GM12878 (cell line): Measurements from ENCODE around the gene UBQLN4. TPM values are rescaled to one million over a fixed set of nuclear protein-coding genes. Genes with fewer than 3 reads are reported as not detected.

Experiments
- ATAC-seq: fragments of 200-7000 bp; cut with Tn5 transposase; 3 replicates; pipeline ENCODE4 v1.9.1; 2020; ENCODE audit warnings: mild to moderate bottlenecking, moderate library complexity
- BruUV-seq: library from RNA; stranded (reverse); fragments of 400-500 nt; replicated peaks from 2 replicates; lab custom pipeline; 2021; lab: Mats Ljungman, UMichigan
- CTCF ChIA-PET: fragments of 300-600 bp; sonication (Branson Sonifier 250); formaldehyde crosslinking; extraction: SDS; loops from one replicate; lab custom pipeline; 2021; ENCODE audit warnings: inconsistent platforms; lab: Yijun Ruan, JAX
- POLR2A ChIA-PET: fragments of 350-600 bp; formaldehyde crosslinking; extraction: SDS; loops from one replicate; lab custom pipeline; 2021; ENCODE audit warnings: inconsistent platforms; lab: Charles Lee
- RAD21 ChIA-PET: fragments of 300-600 bp; sonication (Branson Sonifier 250); formaldehyde crosslinking; loops from one replicate; lab custom pipeline; 2023; ENCODE audit warnings: antibody characterized with exemption; ENCODE audit not compliant: unreplicated experiment; lab: Charles Lee
- SMC1A ChIA-PET: fragments of 300-600 bp; sonication (Branson Sonifier 250); formaldehyde crosslinking; loops from one replicate; lab custom pipeline; 2023; ENCODE audit not compliant: unreplicated experiment, uncharacterized antibody; lab: Charles Lee
- DNase-seq: peaks from one replicate; pipeline ENCODE4 v3.0.0-alpha.2; 2011; ENCODE audit warnings: low read depth, low spot score
- FAIRE-seq: peaks from 3 replicates; lab custom pipeline; 2011; peaks lifted over from hg19 to GRCh38; lab: Jason Lieb, UNC
- H2AFZ ChIP-seq: 2 replicates; pipeline ENCODE4 v1.6.0; 2011; ENCODE audit warnings: low read depth, low read length, control low read depth; ENCODE audit not compliant: control insufficient read depth
- H3K27ac ChIP-seq: 2 replicates; pipeline ENCODE4 v1.5.1; 2011; ENCODE audit warnings: control low read depth; ENCODE audit not compliant: control insufficient read depth, insufficient read depth
- H3K27me3 ChIP-seq, 2 experiments: replicated peaks in 1 of 2; 2 replicates each; pipeline versions ENCODE4 v1.6.0 to v1.6.1; 2011; ENCODE audit warnings: low read length in 1 of 2; ENCODE audit not compliant: control insufficient read depth in 2 of 2, insufficient read depth in 2 of 2
- H3K36me3 ChIP-seq, 2 experiments: 2 replicates each; pipeline ENCODE4 v1.5.1; 2011; ENCODE audit warnings: low read length in 1 of 2; ENCODE audit not compliant: control insufficient read depth in 2 of 2, insufficient read depth in 2 of 2
- H3K4me1 ChIP-seq: 2 replicates; pipeline ENCODE4 v1.6.1; 2011; ENCODE audit warnings: mild to moderate bottlenecking, low read length, moderate library complexity, mixed read lengths; ENCODE audit not compliant: control insufficient read depth, insufficient read depth
- H3K4me2 ChIP-seq: 2 replicates; pipeline ENCODE4 v1.6.0; 2011; ENCODE audit warnings: control low read depth; ENCODE audit not compliant: control insufficient read depth, insufficient read depth
- H3K4me3 ChIP-seq: fragments of 200-600 bp; sonication (generic); 2 replicates; pipeline ENCODE4 v1.5.1; 2016
- H3K79me2 ChIP-seq: 2 replicates; pipeline ENCODE4 v1.6.0; 2011; ENCODE audit warnings: low read length; ENCODE audit not compliant: control insufficient read depth, insufficient read depth
- H3K9ac ChIP-seq: 2 replicates; pipeline ENCODE4 v1.8.0; 2011; ENCODE audit warnings: low read length, control low read depth, mixed read lengths; ENCODE audit not compliant: control insufficient read depth, insufficient read depth
- H3K9me3 ChIP-seq: replicated peaks from 3 replicates; pipeline ENCODE4 v1.5.1; 2011; ENCODE audit warnings: mild to moderate bottlenecking, low read length; ENCODE audit not compliant: control insufficient read depth, insufficient read depth
- H4K20me1 ChIP-seq: 2 replicates; pipeline ENCODE4 v1.6.0; 2011; ENCODE audit not compliant: control insufficient read depth, insufficient read depth
- BCL11A ChIP-seq: IDR thresholded peaks from 2 replicates; pipeline ENCODE4 v1.6.1; 2011; ENCODE audit warnings: low read depth, low read length
- CBX5 ChIP-seq: sonication (generic); IDR thresholded peaks from 2 replicates; pipeline ENCODE4 v1.6.1; 2016; ENCODE audit warnings: low read depth, moderate library complexity, mild to moderate bottlenecking, inconsistent platforms
- EED ChIP-seq: sonication (generic); IDR thresholded peaks from 2 replicates; pipeline ENCODE4 v1.6.1; 2016; ENCODE audit warnings: antibody characterized with exemption, low read depth
- FOXM1 ChIP-seq: IDR thresholded peaks from 2 replicates; pipeline ENCODE4 v1.6.1; 2012; ENCODE audit warnings: low read depth, mild to moderate bottlenecking, inconsistent platforms, low read length, moderate library complexity
- IKZF1 ChIP-seq: fragments of 450-650 bp; conservative IDR thresholded peaks from 2 replicates; pipeline ENCODE4 v1.6.1; 2017; ENCODE audit warnings: antibody characterized with exemption, mild to moderate bottlenecking
- KAT2A ChIP-seq: conservative IDR thresholded peaks from 2 replicates; pipeline ENCODE4 v1.6.1; 2011; ENCODE audit warnings: low read depth, low read length; ENCODE audit not compliant: control insufficient read depth
- MYC ChIP-seq: IDR thresholded peaks from 2 replicates; pipeline ENCODE4 v1.6.1; 2011; ENCODE audit warnings: mild to moderate bottlenecking, low read length, moderate library complexity, inconsistent platforms; ENCODE audit not compliant: insufficient read depth, insufficient replicate concordance, insufficient read length, severe bottlenecking
- SUZ12 ChIP-seq: fragments of 200-600 bp; sonication (generic); IDR thresholded peaks from one replicate; pipeline ENCODE4 v1.6.1; 2018; ENCODE audit warnings: antibody characterized with exemption, mild to moderate bottlenecking; ENCODE audit not compliant: unreplicated experiment
- ZNF207 ChIP-seq: fragments of 450-650 bp; IDR thresholded peaks from 2 replicates; pipeline ENCODE4 v1.6.1; 2014; ENCODE audit warnings: antibody characterized with exemption, mild to moderate bottlenecking, borderline replicate concordance
- WGBS: methylation state at CpG from one replicate; pipeline ENCODE4 v1.1.6; 2016; ENCODE audit warnings: low lambda C conversion rate; ENCODE audit not compliant: insufficient replicate concordance, insufficient coverage; ENCODE audit errors: missing lambda C conversion rate; 5-methylcytosine and 5-hydroxymethylcytosine counted together
- in situ Hi-C: fragments of 300-500 bp; cut with MboI; formaldehyde crosslinking; loops from 9 replicates; pipeline ENCODE4 v1.14.3; 2018; ENCODE audit warnings: mixed read lengths
- intact Hi-C: fragments of 100-400 bp; cut with micrococcal nuclease; formaldehyde crosslinking; loops from one replicate; pipeline ENCODE4 v1.14.2; 2022; ENCODE audit not compliant: unreplicated experiment
- polyA plus RNA-seq, 11 experiments: library from polyadenylated mRNA; depleted of rRNA in 4 of 11; unstranded in 6 of 11; stranded (reverse) in 5 of 11; fragments of >200 nt; fragmentation: Nextera tagmentation in 4 of 11; fragmentation: Illumina TruSeq in 1 of 11; extraction: Ambion mirVana in 4 of 11; extraction: Trizol in 1 of 11; gene quantifications; 1 replicate in 1 of 11; 2 replicates in 10 of 11; pipeline versions ENCODE4 v1.2.1 to v1.2.3, GENCODE V29; 2011 to 2016; ENCODE audit warnings: inconsistent platforms in 2 of 11, missing spikeins in 2 of 11, low read depth in 1 of 11
- total RNA-seq, 4 experiments: library from RNA; depleted of rRNA in 3 of 4; stranded (reverse); fragments of >200 nt in 3 of 4; fragmentation: Illumina TruSeq in 1 of 4; extraction: Trizol in 1 of 4; gene quantifications; 2 replicates each; pipeline versions ENCODE4 v1.2.1 to v1.2.3, GENCODE V29; 2013 to 2021
- TF ChIP-seq, protein P1 (sequence below): fragments of 450-650 bp; IDR thresholded peaks from 2 replicates; pipeline ENCODE4 v1.6.1; 2017; ENCODE audit warnings: mild to moderate bottlenecking
- TF ChIP-seq, protein P2 (sequence below): fragments of 450-650 bp; IDR thresholded peaks from 2 replicates; pipeline ENCODE4 v1.6.1; 2018; ENCODE audit warnings: mild to moderate bottlenecking, low read depth, moderate library complexity; ENCODE audit not compliant: partially characterized antibody
- TF ChIP-seq, protein P3 (sequence below): fragments of 450-650 bp; IDR thresholded peaks from 2 replicates; pipeline ENCODE4 v1.6.1; 2017; ENCODE audit warnings: antibody characterized with exemption, mild to moderate bottlenecking, moderate library complexity

The UBQLN4 gene
- total and polyA plus RNA-seq, 10 of the 15 experiments (the other 5 are each of a cell fraction or from before 2014, with no cell fraction given): 10.0 to 44.6 (median 19.7) TPM

DNA sequence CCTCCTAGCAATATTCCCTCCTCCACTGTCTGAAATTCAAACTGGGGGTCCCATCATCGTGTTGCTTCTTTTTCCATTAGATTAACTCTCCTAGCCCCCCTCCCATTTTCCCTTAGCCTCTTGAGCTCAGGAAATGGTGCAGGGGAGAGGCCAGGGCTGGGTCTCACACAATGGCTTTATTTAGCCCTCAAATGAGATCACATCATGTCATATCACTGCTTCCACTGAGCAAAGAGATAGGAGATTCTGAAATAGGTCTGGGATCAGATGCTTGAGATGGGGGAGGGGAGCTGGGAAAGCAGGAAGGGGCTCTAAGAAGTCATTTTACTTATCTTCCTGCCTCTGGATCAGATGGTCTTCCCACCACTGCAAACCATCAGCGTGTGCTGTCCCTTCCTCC lies 57.4 kb downstream of the UBQLN4 start (continued):
- TF ChIP-seq FOXM1: no peak

DNA sequence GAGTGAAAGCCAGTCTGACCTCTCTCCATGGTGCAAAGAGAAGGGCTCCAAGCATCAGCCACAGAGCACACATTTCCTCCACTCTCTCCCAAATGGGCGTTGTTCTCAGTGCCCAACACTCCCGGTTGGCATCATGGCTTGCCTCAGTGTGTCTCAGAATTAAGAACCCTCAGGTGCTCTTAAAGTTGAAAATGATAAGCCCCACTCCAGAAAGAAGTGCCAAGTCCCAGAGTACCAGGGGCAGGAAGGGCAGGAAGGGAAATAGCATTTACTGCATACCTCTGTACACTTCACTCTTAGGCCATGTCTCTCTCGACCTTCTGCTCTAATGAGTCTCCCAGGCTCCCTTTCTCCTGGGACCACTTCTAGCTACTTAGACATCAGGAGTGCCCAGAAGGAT lies 60.0 kb downstream of the UBQLN4 start:
- intact Hi-C loops: no loop called here
- no peak for DNase-seq

More for the DNA sequence above, 60.0 kb downstream of the UBQLN4 start:
- in situ Hi-C loops: loop anchor here (5.0 kb wide), 1 partner anchor 56 kb away; no protein-coding TSS in a partner anchor
- Histone ChIP-seq H4K20me1 (no peaks in the 10 kb centered on the region), H3K27me3 (no peaks in the 10 kb centered on the region), H2AFZ (no peak overlapping the region), H3K79me2 (no peaks in the 10 kb centered on the region), H3K9me3 (no peaks in the 10 kb centered on the region), H3K4me1 (peaks cover 17% of the 10 kb centered on the region), H3K4me3 (no peak overlapping the region), H3K4me2 (no peak overlapping the region), H3K27ac (no peak overlapping the region), H3K9ac (no peak overlapping the region), H3K36me3 (no peaks in the 10 kb centered on the region; a peak in 1 of 4 replicates)
- no peak for TF ChIP-seq CBX5
- TF ChIP-seq SUZ12: no peak
- no peak for TF ChIP-seq BCL11A
- TF ChIP-seq, protein P1, sequence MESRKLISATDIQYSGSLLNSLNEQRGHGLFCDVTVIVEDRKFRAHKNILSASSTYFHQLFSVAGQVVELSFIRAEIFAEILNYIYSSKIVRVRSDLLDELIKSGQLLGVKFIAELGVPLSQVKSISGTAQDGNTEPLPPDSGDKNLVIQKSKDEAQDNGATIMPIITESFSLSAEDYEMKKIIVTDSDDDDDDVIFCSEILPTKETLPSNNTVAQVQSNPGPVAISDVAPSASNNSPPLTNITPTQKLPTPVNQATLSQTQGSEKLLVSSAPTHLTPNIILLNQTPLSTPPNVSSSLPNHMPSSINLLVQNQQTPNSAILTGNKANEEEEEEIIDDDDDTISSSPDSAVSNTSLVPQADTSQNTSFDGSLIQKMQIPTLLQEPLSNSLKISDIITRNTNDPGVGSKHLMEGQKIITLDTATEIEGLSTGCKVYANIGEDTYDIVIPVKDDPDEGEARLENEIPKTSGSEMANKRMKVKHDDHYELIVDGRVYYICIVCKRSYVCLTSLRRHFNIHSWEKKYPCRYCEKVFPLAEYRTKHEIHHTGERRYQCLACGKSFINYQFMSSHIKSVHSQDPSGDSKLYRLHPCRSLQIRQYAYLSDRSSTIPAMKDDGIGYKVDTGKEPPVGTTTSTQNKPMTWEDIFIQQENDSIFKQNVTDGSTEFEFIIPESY: no peak
- TF ChIP-seq, protein P2, sequence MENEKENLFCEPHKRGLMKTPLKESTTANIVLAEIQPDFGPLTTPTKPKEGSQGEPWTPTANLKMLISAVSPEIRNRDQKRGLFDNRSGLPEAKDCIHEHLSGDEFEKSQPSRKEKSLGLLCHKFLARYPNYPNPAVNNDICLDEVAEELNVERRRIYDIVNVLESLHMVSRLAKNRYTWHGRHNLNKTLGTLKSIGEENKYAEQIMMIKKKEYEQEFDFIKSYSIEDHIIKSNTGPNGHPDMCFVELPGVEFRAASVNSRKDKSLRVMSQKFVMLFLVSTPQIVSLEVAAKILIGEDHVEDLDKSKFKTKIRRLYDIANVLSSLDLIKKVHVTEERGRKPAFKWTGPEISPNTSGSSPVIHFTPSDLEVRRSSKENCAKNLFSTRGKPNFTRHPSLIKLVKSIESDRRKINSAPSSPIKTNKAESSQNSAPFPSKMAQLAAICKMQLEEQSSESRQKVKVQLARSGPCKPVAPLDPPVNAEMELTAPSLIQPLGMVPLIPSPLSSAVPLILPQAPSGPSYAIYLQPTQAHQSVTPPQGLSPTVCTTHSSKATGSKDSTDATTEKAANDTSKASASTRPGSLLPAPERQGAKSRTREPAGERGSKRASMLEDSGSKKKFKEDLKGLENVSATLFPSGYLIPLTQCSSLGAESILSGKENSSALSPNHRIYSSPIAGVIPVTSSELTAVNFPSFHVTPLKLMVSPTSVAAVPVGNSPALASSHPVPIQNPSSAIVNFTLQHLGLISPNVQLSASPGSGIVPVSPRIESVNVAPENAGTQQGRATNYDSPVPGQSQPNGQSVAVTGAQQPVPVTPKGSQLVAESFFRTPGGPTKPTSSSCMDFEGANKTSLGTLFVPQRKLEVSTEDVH: no peak
- TF ChIP-seq, protein P3, sequence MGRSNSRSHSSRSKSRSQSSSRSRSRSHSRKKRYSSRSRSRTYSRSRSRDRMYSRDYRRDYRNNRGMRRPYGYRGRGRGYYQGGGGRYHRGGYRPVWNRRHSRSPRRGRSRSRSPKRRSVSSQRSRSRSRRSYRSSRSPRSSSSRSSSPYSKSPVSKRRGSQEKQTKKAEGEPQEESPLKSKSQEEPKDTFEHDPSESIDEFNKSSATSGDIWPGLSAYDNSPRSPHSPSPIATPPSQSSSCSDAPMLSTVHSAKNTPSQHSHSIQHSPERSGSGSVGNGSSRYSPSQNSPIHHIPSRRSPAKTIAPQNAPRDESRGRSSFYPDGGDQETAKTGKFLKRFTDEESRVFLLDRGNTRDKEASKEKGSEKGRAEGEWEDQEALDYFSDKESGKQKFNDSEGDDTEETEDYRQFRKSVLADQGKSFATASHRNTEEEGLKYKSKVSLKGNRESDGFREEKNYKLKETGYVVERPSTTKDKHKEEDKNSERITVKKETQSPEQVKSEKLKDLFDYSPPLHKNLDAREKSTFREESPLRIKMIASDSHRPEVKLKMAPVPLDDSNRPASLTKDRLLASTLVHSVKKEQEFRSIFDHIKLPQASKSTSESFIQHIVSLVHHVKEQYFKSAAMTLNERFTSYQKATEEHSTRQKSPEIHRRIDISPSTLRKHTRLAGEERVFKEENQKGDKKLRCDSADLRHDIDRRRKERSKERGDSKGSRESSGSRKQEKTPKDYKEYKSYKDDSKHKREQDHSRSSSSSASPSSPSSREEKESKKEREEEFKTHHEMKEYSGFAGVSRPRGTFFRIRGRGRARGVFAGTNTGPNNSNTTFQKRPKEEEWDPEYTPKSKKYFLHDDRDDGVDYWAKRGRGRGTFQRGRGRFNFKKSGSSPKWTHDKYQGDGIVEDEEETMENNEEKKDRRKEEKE: no peak
- TF ChIP-seq MYC: no peak
- no peak for TF ChIP-seq IKZF1
- TF ChIP-seq ZNF207: no peak
- no peak for TF ChIP-seq EED
- no peak for TF ChIP-seq KAT2A
- ChIA-PET SMC1A (interaction anchor here (6.2 kb wide), 1 partner anchor 55 kb away, joined by 164 read pairs; the partner anchor contains the start of gene RXFP4), RAD21 (interaction anchor here (1.3 kb wide), 1 partner anchor 73 kb away, joined by 3 read pairs; no protein-coding TSS in a partner anchor), POLR2A (no interaction called here), CTCF (interaction anchor here (7.3 kb wide), 1 partner anchor 55 kb away, joined by 176 read pairs; the partner anchor contains the start of gene RXFP4)
- FAIRE-seq (no peak), ATAC-seq (no peak)
- BruUV-seq: no TSS peak
- 67% methylated on average over 3 of the region's 3 CpGs for WGBS
